HepG2 (cell line): ENCODE results near the gene TYMP. TPM values are rescaled to one million over a fixed set of nuclear protein-coding genes. Genes with fewer than 3 reads are reported as not detected.

Experiments used
- BORCS8-MEF2B ChIP-seq: sonication (generic); formaldehyde crosslinking; IDR thresholded peaks from 2 replicates; pipeline ENCODE4 v1.8.0; 2022; ENCODE audit warnings: mild to moderate bottlenecking, missing genetic modification reagents
- HNF4A ChIP-seq: sonication (generic); formaldehyde crosslinking; IDR thresholded peaks from 2 replicates; pipeline ENCODE4 v1.4.0; 2020; ENCODE audit warnings: missing genetic modification reagents
- NR2C2 ChIP-seq: sonication (generic); formaldehyde crosslinking; IDR thresholded peaks from 2 replicates; pipeline ENCODE4 v1.4.0; 2020; ENCODE audit warnings: missing genetic modification reagents, mild to moderate bottlenecking, moderate library complexity, borderline replicate concordance
- RBFOX2 ChIP-seq: fragments of 200-400 bp; formaldehyde crosslinking; IDR thresholded peaks from 2 replicates; pipeline ENCODE4 v1.6.1; 2017; ENCODE audit warnings: low read depth, mild to moderate bottlenecking, low read length
- SNAPC2 ChIP-seq: sonication (generic); formaldehyde crosslinking; IDR thresholded peaks from 2 replicates; pipeline ENCODE4 v1.8.1; 2022; ENCODE audit warnings: mild to moderate bottlenecking, missing genetic modification reagents
- SRSF1 ChIP-seq: fragments of 200-400 bp; formaldehyde crosslinking; optimal IDR thresholded peaks from 2 replicates; pipeline ENCODE3; 2017; ENCODE audit warnings: mild to moderate bottlenecking, low read depth, low read length, moderate library complexity
- ZNF136 ChIP-seq: sonication (generic); formaldehyde crosslinking; IDR thresholded peaks from 2 replicates; pipeline ENCODE4 v1.8.1; 2022; ENCODE audit warnings: low read depth, mild to moderate bottlenecking, moderate library complexity, missing genetic modification reagents
- ZNF430 ChIP-seq: sonication (generic); formaldehyde crosslinking; IDR thresholded peaks from 2 replicates; pipeline ENCODE4 v1.9.0; 2021; ENCODE audit warnings: mild to moderate bottlenecking, missing genetic modification reagents
- polyA plus RNA-seq, 8 experiments: library from polyadenylated mRNA; depleted of rRNA in 3 of 8; stranded (reverse) in 7 of 8; unstranded in 1 of 8; fragments of >200 nt; fragmentation: Illumina TruSeq in 4 of 8; extraction: Trizol in 4 of 8; gene quantifications; 2 replicates each; pipeline versions ENCODE4 v1.2.1 to v1.2.3, GENCODE V29; 2011 to 2016; ENCODE audit warnings: low read depth in 4 of 8, missing spikeins in 1 of 8, mixed read lengths in 1 of 8; ENCODE audit not compliant: insufficient read depth in 1 of 8
- total RNA-seq, 5 experiments: library from RNA; depleted of rRNA; stranded (reverse); fragments of >200 nt; fragmentation: Illumina TruSeq; extraction: Trizol; gene quantifications; 2 replicates each; pipeline ENCODE4 v1.2.3, GENCODE V29; 2016; ENCODE audit warnings: low read depth in 1 of 5
- TF ChIP-seq, protein P1 (sequence below): sonication (generic); formaldehyde crosslinking; IDR thresholded peaks from 2 replicates; pipeline ENCODE4 v1.4.0; 2020; ENCODE audit warnings: mild to moderate bottlenecking, missing genetic modification reagents
- TF ChIP-seq, protein P2 (sequence below): IDR thresholded peaks from 2 replicates; pipeline ENCODE4 v1.6.1; 2016; ENCODE audit warnings: low read depth
- TF ChIP-seq, protein P3 (sequence below): sonication (generic); formaldehyde crosslinking; IDR thresholded peaks from 2 replicates; pipeline ENCODE4 v1.5.0; 2020; ENCODE audit warnings: missing genetic modification reagents

The TYMP gene
- total and polyA plus RNA-seq, 2 of the 13 experiments (the other 11 are each of a cell fraction or from before 2014, with no cell fraction given): 3.9 to 4.3 TPM

DNA sequence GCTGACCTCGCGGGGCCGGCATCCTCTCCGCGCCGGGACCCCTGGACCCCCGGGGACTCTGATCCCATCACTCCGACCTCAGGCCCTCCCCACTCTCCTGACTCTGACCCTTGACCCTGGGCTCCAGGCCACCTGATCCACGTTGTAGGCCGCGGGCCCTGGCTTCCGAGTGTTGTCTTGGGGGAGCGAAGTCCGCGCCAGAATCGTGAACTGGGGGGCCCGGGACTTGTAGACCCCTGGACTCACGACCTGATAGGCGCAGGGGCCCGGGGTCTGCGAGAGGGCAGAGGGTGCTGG is 716 bp upstream of the TYMP start (continued):
- peak; percentile 64 for TF ChIP-seq RBFOX2
- TF ChIP-seq BORCS8-MEF2B: peak; percentile 5; the same call in 1 of the 2 replicates
- TF ChIP-seq NR2C2: peak; percentile 95
- peak; percentile 82 for TF ChIP-seq SRSF1
- TF ChIP-seq ZNF136 (CRISPR knock-in tag): no peak
- TF ChIP-seq, protein P1, sequence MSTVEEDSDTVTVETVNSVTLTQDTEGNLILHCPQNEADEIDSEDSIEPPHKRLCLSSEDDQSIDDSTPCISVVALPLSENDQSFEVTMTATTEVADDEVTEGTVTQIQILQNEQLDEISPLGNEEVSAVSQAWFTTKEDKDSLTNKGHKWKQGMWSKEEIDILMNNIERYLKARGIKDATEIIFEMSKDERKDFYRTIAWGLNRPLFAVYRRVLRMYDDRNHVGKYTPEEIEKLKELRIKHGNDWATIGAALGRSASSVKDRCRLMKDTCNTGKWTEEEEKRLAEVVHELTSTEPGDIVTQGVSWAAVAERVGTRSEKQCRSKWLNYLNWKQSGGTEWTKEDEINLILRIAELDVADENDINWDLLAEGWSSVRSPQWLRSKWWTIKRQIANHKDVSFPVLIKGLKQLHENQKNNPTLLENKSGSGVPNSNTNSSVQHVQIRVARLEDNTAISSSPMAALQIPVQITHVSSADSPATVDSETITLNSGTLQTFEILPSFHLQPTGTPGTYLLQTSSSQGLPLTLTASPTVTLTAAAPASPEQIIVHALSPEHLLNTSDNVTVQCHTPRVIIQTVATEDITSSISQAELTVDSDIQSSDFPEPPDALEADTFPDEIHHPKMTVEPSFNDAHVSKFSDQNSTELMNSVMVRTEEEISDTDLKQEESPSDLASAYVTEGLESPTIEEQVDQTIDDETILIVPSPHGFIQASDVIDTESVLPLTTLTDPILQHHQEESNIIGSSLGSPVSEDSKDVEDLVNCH: 0 out of 2 replicates have a peak, but pooled peaks have one; percentile 21
- TF ChIP-seq ZNF430 (CRISPR knock-in tag): peak; percentile 19; the same call in 1 of the 2 replicates
- TF ChIP-seq HNF4A (CRISPR knock-in tag): peak; percentile 75
- TF ChIP-seq, protein P2, sequence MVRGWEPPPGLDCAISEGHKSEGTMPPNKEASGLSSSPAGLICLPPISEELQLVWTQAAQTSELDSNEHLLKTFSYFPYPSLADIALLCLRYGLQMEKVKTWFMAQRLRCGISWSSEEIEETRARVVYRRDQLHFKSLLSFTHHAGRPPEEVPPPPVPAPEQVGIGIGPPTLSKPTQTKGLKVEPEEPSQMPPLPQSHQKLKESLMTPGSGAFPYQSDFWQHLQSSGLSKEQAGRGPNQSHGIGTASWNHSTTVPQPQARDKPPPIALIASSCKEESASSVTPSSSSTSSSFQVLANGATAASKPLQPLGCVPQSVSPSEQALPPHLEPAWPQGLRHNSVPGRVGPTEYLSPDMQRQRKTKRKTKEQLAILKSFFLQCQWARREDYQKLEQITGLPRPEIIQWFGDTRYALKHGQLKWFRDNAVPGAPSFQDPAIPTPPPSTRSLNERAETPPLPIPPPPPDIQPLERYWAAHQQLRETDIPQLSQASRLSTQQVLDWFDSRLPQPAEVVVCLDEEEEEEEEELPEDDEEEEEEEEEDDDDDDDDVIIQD: no peak
- TF ChIP-seq, protein P3, sequence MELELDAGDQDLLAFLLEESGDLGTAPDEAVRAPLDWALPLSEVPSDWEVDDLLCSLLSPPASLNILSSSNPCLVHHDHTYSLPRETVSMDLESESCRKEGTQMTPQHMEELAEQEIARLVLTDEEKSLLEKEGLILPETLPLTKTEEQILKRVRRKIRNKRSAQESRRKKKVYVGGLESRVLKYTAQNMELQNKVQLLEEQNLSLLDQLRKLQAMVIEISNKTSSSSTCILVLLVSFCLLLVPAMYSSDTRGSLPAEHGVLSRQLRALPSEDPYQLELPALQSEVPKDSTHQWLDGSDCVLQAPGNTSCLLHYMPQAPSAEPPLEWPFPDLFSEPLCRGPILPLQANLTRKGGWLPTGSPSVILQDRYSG (CRISPR knock-in tag): peak; percentile 8; the same call in 1 of the 2 replicates
- TF ChIP-seq SNAPC2 (CRISPR knock-in tag): peak; percentile 24; the same call in 1 of the 2 replicates
